ENCODE data around the gene EFCAB6. TPM values are rescaled to one million over a fixed set of nuclear protein-coding genes. Genes with fewer than 3 reads are reported as not detected.

Gene EFCAB6
- total and polyA plus RNA-seq, 2 donors (not counting 3 experiments of a cell fraction or from before 2014, with no cell fraction given): 0.07 to 0.31 TPM

DNA sequence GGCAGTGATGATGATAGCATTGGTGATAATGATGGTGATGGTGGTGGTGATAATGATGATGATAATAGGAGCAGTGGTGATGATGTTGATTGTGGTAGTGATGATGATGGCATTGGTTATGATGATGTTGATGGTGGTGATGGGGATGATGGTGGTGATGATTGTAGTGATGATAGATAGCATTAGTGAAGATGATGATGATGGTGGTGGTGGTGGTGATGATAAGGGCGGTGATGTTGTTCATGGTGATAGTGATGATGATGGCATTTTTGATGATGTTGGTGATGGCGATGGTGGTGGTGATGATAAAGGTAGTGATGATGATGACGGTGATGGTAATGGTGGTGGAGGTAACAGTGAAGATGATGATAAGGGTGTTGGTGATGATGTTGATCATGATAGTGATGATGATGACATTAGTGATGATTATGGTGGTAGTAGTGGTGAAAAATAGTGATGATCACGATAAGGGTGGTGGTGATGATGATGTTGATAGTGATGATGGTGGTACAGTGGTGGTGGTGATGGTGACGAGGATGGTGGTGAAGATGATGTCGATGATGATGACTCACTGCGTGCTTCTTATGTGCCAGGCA, 307.3 kb downstream of the EFCAB6 start:
- Histone ChIP-seq H2AFZ (ENCODE audit: low read depth, low read length) (no peak overlapping the region), H3K36me3 (ENCODE audit: control insufficient read depth in 2 of 2, extremely low read depth in 1 of 2, insufficient read depth in 2 of 2, low read length in 2 of 2) (no peaks in the 10 kb centered on the region), H3K9me1 (replicated peaks; ENCODE audit: control insufficient read depth, extremely low read depth, insufficient read depth, low read length) (no peaks in the 10 kb centered on the region), H3K4me1 (ENCODE audit: control insufficient read depth, extremely low read depth, insufficient read depth, low read length) (no peaks in the 10 kb centered on the region), H3K27ac (ENCODE audit: insufficient read depth, low read depth, low read length) (no peak overlapping the region), H3K79me2 (ENCODE audit: control insufficient read depth, insufficient read depth, low read length) (no peaks in the 10 kb centered on the region), H3K4me3 (replicated peaks in 1 of 3; ENCODE audit: insufficient read depth in 1 of 3, low read depth in 1 of 3, low read length in 3 of 3) (no peak overlapping the region), H3K4me2 (ENCODE audit: insufficient read depth, low read length) (no peak overlapping the region), H3K9ac (replicated peaks; ENCODE audit: extremely low read depth, insufficient read depth, low read length) (no peak overlapping the region), H3K27me3 (ENCODE audit: control insufficient read depth in 2 of 2, insufficient read depth in 2 of 2, low read length in 2 of 2) (no peaks in the 10 kb centered on the region), H3K9me3 (replicated peaks; ENCODE audit: control insufficient read depth, insufficient read depth, low read length) (peaks cover 10% of the 10 kb centered on the region), H4K20me1 (replicated peaks; ENCODE audit: control insufficient read depth, extremely low read depth, insufficient read depth, low read length) (no peaks in the 10 kb centered on the region)
- no TSS peak for BruUV-seq (replicated peaks)
- no peak for TF ChIP-seq POLR2AphosphoS5 (IDR thresholded peaks at IDR 0.05; ENCODE audit: insufficient read depth, low read depth, low read length)
- TF ChIP-seq, protein P1, sequence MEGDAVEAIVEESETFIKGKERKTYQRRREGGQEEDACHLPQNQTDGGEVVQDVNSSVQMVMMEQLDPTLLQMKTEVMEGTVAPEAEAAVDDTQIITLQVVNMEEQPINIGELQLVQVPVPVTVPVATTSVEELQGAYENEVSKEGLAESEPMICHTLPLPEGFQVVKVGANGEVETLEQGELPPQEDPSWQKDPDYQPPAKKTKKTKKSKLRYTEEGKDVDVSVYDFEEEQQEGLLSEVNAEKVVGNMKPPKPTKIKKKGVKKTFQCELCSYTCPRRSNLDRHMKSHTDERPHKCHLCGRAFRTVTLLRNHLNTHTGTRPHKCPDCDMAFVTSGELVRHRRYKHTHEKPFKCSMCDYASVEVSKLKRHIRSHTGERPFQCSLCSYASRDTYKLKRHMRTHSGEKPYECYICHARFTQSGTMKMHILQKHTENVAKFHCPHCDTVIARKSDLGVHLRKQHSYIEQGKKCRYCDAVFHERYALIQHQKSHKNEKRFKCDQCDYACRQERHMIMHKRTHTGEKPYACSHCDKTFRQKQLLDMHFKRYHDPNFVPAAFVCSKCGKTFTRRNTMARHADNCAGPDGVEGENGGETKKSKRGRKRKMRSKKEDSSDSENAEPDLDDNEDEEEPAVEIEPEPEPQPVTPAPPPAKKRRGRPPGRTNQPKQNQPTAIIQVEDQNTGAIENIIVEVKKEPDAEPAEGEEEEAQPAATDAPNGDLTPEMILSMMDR (IDR thresholded peaks at IDR 0.05; ENCODE audit: extremely low read depth in 1 of 2, insufficient read depth in 1 of 2, low read depth in 1 of 2, low read length in 2 of 2): no peak
- no peak for TF ChIP-seq FOS (IDR thresholded peaks at IDR 0.05; ENCODE audit: borderline replicate concordance, insufficient read depth, low read length)
- TF ChIP-seq POLR2A (IDR thresholded peaks at IDR 0.05; ENCODE audit: low read depth, low read length): no peak
- TF ChIP-seq JUN (IDR thresholded peaks at IDR 0.05; ENCODE audit: borderline replicate concordance, insufficient read depth, insufficient read length, low read depth): no peak
- TF ChIP-seq GATA2 (IDR thresholded peaks at IDR 0.05; ENCODE audit: insufficient read depth, insufficient read length, low read depth, low read length): no peak
- no peak for TF ChIP-seq EZH2 (IDR thresholded peaks at IDR 0.05; ENCODE audit: borderline replicate concordance, low read depth, low read length, severe bottlenecking)
- TF ChIP-seq MYC (IDR thresholded peaks at IDR 0.05; ENCODE audit: low read depth, low read length): no peak
- TF ChIP-seq, protein P2, sequence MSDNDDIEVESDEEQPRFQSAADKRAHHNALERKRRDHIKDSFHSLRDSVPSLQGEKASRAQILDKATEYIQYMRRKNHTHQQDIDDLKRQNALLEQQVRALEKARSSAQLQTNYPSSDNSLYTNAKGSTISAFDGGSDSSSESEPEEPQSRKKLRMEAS (IDR thresholded peaks at IDR 0.05; ENCODE audit: insufficient read depth, insufficient read length): no peak
- intact Hi-C loops (cut with micrococcal nuclease): no loop called here
- ChIA-PET CTCF (no interaction called here), POLR2A (no interaction called here)
- no peak for DNase-seq (ENCODE audit: low read depth, low spot score)
- no peak for FAIRE-seq
- dilution Hi-C loops (cut with MboI; ENCODE audit: extremely low pct_ligation_motif_present, low sequenced_read_pairs): no loop called here

All from endothelial cell of umbilical vein (primary cell).